OCI-LY1 (cell line): ENCODE results near the gene DLG1.

ENCODE experiments used
- H2AFZ ChIP-seq: fragments of 200-600 bp; sonication (generic), shearing (Covaris generic); 2 replicates; pipeline ENCODE4 v1.6.0; 2014; ENCODE audit warnings: antibody characterized with exemption, mild to moderate bottlenecking, low read length
- H3F3A ChIP-seq: fragments of 200-600 bp; sonication (generic), shearing (Covaris generic); 2 replicates; pipeline ENCODE4 v1.6.0; 2014; ENCODE audit warnings: mild to moderate bottlenecking, antibody characterized with exemption, low read length, moderate library complexity; ENCODE audit not compliant: insufficient read depth
- H3K27ac ChIP-seq: fragments of 200-600 bp; sonication (generic); 2 replicates; pipeline ENCODE4 v1.5.1; 2014; ENCODE audit warnings: low read length, mixed run types, mild to moderate bottlenecking, low read depth; ENCODE audit not compliant: poor library complexity, severe bottlenecking
- H3K27me3 ChIP-seq: fragments of 200-600 bp; sonication (generic); 2 replicates; pipeline ENCODE4 v1.6.0; 2014; ENCODE audit warnings: antibody characterized with exemption, mild to moderate bottlenecking, low read length, moderate library complexity; ENCODE audit not compliant: insufficient read depth
- H3K36me3 ChIP-seq: fragments of 200-600 bp; sonication (generic); 2 replicates; pipeline ENCODE4 v1.6.1; 2014; ENCODE audit warnings: mild to moderate bottlenecking, antibody characterized with exemption, low read length, moderate library complexity, mixed read lengths; ENCODE audit not compliant: insufficient read depth
- H3K4me1 ChIP-seq: fragments of 200-600 bp; sonication (generic); 2 replicates; pipeline ENCODE4 v1.5.1; 2014; ENCODE audit warnings: mild to moderate bottlenecking, low read length, moderate library complexity; ENCODE audit not compliant: insufficient read depth, severe bottlenecking
- H3K4me2 ChIP-seq: fragments of 200-600 bp; sonication (generic), shearing (Covaris generic); 2 replicates; pipeline ENCODE4 v1.6.1; 2014; ENCODE audit warnings: low read length
- H3K4me3 ChIP-seq: fragments of 200-600 bp; sonication (generic); 2 replicates; pipeline ENCODE4 v1.5.1; 2014; ENCODE audit warnings: low read length, low read depth, mild to moderate bottlenecking, mixed read lengths; ENCODE audit not compliant: poor library complexity, severe bottlenecking
- H3K79me2 ChIP-seq: fragments of 200-600 bp; shearing (Covaris generic); 2 replicates; pipeline ENCODE4 v1.6.1; 2016; ENCODE audit warnings: mixed run types, low read length, mixed read lengths; ENCODE audit not compliant: insufficient read depth
- H3K9ac ChIP-seq: fragments of 200-600 bp; sonication (generic), shearing (Covaris generic); 2 replicates; pipeline ENCODE4 v1.6.1; 2014; ENCODE audit warnings: mild to moderate bottlenecking, low read length, mixed read lengths
- H3K9me2 ChIP-seq: fragments of 200-600 bp; sonication (generic), shearing (Covaris generic); 2 replicates; pipeline ENCODE4 v1.6.1; 2014; ENCODE audit warnings: low read depth, mild to moderate bottlenecking, low read length, mixed read lengths
- H3K9me3 ChIP-seq: fragments of 200-600 bp; shearing (Covaris generic); 2 replicates; pipeline ENCODE4 v1.6.1; 2014; ENCODE audit warnings: low read length, mixed read lengths
- H4K20me1 ChIP-seq: fragments of 200-600 bp; sonication (generic), shearing (Covaris generic); 2 replicates; pipeline ENCODE4 v1.6.0; 2016; ENCODE audit warnings: mild to moderate bottlenecking, low read length; ENCODE audit not compliant: insufficient read depth
- CTCF ChIP-seq: fragments of 200-600 bp; sonication (generic), shearing (Covaris generic); IDR thresholded peaks from 2 replicates; pipeline ENCODE4 v1.5.1; 2017; ENCODE audit warnings: mild to moderate bottlenecking, antibody characterized with exemption, low read length, moderate library complexity, mixed read lengths
- EZH2 ChIP-seq: fragments of 200-600 bp; sonication (generic), shearing (Covaris generic); IDR thresholded peaks from 2 replicates; pipeline ENCODE4 v1.8.0; 2017; ENCODE audit warnings: borderline replicate concordance, mixed run types, mild to moderate bottlenecking, antibody characterized with exemption, low read length, moderate library complexity, mixed read lengths

DLG1 gene

GRCh38 chr3:197253238-197253947 is 45.0 kb downstream of the DLG1 start:
- H3K4me3 ChIP-seq, result no peak overlapping the region
- no peak overlapping the region for H2AFZ ChIP-seq
- peaks cover 45% of the 10 kb centered on the region for H3K36me3 ChIP-seq
- H3K9ac ChIP-seq, result no peak overlapping the region
- H3K9me3 ChIP-seq, result peaks cover 13% of the 10 kb centered on the region
- no peak overlapping the region for H3K27ac ChIP-seq
- no peaks in the 10 kb centered on the region for H4K20me1 ChIP-seq
- no peak overlapping the region; the same call in 1 of the 2 replicates for H3K4me2 ChIP-seq
- peaks cover 77% of the 10 kb centered on the region for H3K79me2 ChIP-seq
- no peak for TF ChIP-seq EZH2
- no peak for TF ChIP-seq CTCF
- no peaks in the 10 kb centered on the region for H3K27me3 ChIP-seq
- peaks cover 23% of the 10 kb centered on the region for H3K4me1 ChIP-seq
- peaks cover 4% of the 10 kb centered on the region; the same call in 1 of the 2 replicates for H3F3A ChIP-seq
- no peaks in the 10 kb centered on the region for H3K9me2 ChIP-seq

GRCh38 chr3:197249542-197249941 is 48.9 kb downstream of the DLG1 start:
- H3K4me2 ChIP-seq, result no peak overlapping the region
- no peaks in the 10 kb centered on the region for H3K27me3 ChIP-seq
- no peaks in the 10 kb centered on the region for H3F3A ChIP-seq
- peaks cover 60% of the 10 kb centered on the region for H3K79me2 ChIP-seq
- H3K9me2 ChIP-seq, result no peaks in the 10 kb centered on the region
- TF ChIP-seq CTCF (no peak), EZH2 (no peak)
- no peak overlapping the region for H3K4me3 ChIP-seq
- H3K9ac ChIP-seq, result no peak overlapping the region
- peaks cover 72% of the 10 kb centered on the region for H3K36me3 ChIP-seq
- H3K4me1 ChIP-seq, result peaks cover 12% of the 10 kb centered on the region
- peaks cover 24% of the 10 kb centered on the region for H3K9me3 ChIP-seq
- no peak overlapping the region for H3K27ac ChIP-seq
- H4K20me1 ChIP-seq, result no peaks in the 10 kb centered on the region
- no peak overlapping the region for H2AFZ ChIP-seq

GRCh38 chr3:197248341-197248740 is 50.1 kb downstream of the DLG1 start:
- peaks cover 53% of the 10 kb centered on the region for H3K79me2 ChIP-seq
- TF ChIP-seq EZH2 (no peak), CTCF (no peak)
- peaks cover 84% of the 10 kb centered on the region for H3K36me3 ChIP-seq

More at GRCh38 chr3:197248341-197248740, 50.1 kb downstream of the DLG1 start:
- Histone ChIP-seq H3F3A (no peaks in the 10 kb centered on the region), H3K9ac (no peak overlapping the region), H3K9me2 (no peaks in the 10 kb centered on the region), H3K27ac (no peak overlapping the region), H3K9me3 (peaks cover 33% of the 10 kb centered on the region), H4K20me1 (no peaks in the 10 kb centered on the region), H3K4me3 (no peak overlapping the region), H3K27me3 (no peaks in the 10 kb centered on the region), H2AFZ (no peak overlapping the region), H3K4me1 (no peaks in the 10 kb centered on the region), H3K4me2 (no peak overlapping the region)
